Ramos (cell line): Measurements from ENCODE around the gene CCSER1.

Experiments used
- in situ Hi-C: fragments of 300-500 bp; cut with MboI; formaldehyde crosslinking; loops from one replicate; pipeline ENCODE4 v1.14.3; 2022; ENCODE audit warnings: low sequenced_read_pairs; ENCODE audit not compliant: unreplicated experiment

Gene CCSER1

GRCh38 chr4:90536408-90536807 lies 409.2 kb downstream of the CCSER1 start:
- in situ Hi-C loops: no loop called here

- in situ Hi-C loops: no loop called here
Observed at GRCh38 chr4:90537491-90537890, 410.3 kb downstream of the CCSER1 start.

- in situ Hi-C loops: no loop called here
Observed at GRCh38 chr4:90540536-90540935, 413.3 kb downstream of the CCSER1 start.

- in situ Hi-C loops: no loop called here
Observed at GRCh38 chr4:90542216-90542615, 415.0 kb downstream of the CCSER1 start.

GRCh38 chr4:90543419-90544170 lies 416.4 kb downstream of the CCSER1 start:
- in situ Hi-C loops: no loop called here

GRCh38 chr4:90544532-90545045 lies 417.4 kb downstream of the CCSER1 start:
- in situ Hi-C loops: no loop called here

- in situ Hi-C loops: no loop called here
Observed at GRCh38 chr4:90545380-90545779, 418.2 kb downstream of the CCSER1 start.

GRCh38 chr4:90546114-90546513 lies 418.9 kb downstream of the CCSER1 start:
- in situ Hi-C loops: no loop called here

GRCh38 chr4:90570615-90571014 lies 443.4 kb downstream of the CCSER1 start:
- in situ Hi-C loops: no loop called here

- in situ Hi-C loops: no loop called here
Observed at GRCh38 chr4:90572996-90573395, 445.8 kb downstream of the CCSER1 start.

- in situ Hi-C loops: no loop called here
Observed at GRCh38 chr4:90575371-90575770, 448.2 kb downstream of the CCSER1 start.

GRCh38 chr4:90580326-90580725 lies 453.1 kb downstream of the CCSER1 start:
- in situ Hi-C loops: no loop called here

- in situ Hi-C loops: no loop called here
Observed at GRCh38 chr4:90582087-90582486, 454.9 kb downstream of the CCSER1 start.

GRCh38 chr4:90584051-90584450 lies 456.9 kb downstream of the CCSER1 start:
- in situ Hi-C loops: no loop called here

- in situ Hi-C loops: no loop called here
Observed at GRCh38 chr4:90585961-90586360, 458.8 kb downstream of the CCSER1 start.

- in situ Hi-C loops: no loop called here
Observed at GRCh38 chr4:90586799-90587198, 459.6 kb downstream of the CCSER1 start.

GRCh38 chr4:90597927-90598326 lies 470.7 kb downstream of the CCSER1 start:
- in situ Hi-C loops: no loop called here

- in situ Hi-C loops: no loop called here
Observed at GRCh38 chr4:90598741-90599140, 471.5 kb downstream of the CCSER1 start.

- in situ Hi-C loops: no loop called here
Observed at GRCh38 chr4:90602726-90603125, 475.5 kb downstream of the CCSER1 start.

- in situ Hi-C loops: no loop called here
Observed at GRCh38 chr4:90603540-90603939, 476.3 kb downstream of the CCSER1 start.

GRCh38 chr4:90606781-90607180 lies 479.6 kb downstream of the CCSER1 start:
- in situ Hi-C loops: no loop called here

GRCh38 chr4:90614371-90614770 lies 487.2 kb downstream of the CCSER1 start:
- in situ Hi-C loops: no loop called here
